Endothelial cell of umbilical vein (primary cell): ENCODE data around the gene SLC35G4. TPM values are rescaled to one million over a fixed set of nuclear protein-coding genes. Genes with fewer than 3 reads are reported as not detected.

Experiments used
- BruUV-seq: library from RNA; stranded (reverse); fragments of 400-500 nt; replicated peaks from 2 replicates; lab custom pipeline; 2021; lab: Mats Ljungman, UMichigan
- CTCF ChIA-PET: fragments of 300-600, 350-600 bp; sonication (Branson Sonifier 250); formaldehyde crosslinking; loops from one replicate; lab custom pipeline; 2021; ENCODE audit warnings: antibody characterized with exemption, inconsistent platforms; lab: Charles Lee
- POLR2A ChIA-PET: fragments of 300-600, 350-600 bp; sonication (Branson Sonifier 250); formaldehyde crosslinking; loops from one replicate; lab custom pipeline; 2021; ENCODE audit warnings: antibody characterized with exemption, inconsistent platforms; lab: Charles Lee
- DNase-seq: peaks from one replicate; pipeline ENCODE4 v3.0.0-alpha.2; 2011; ENCODE audit warnings: low read depth, low spot score
- FAIRE-seq: peaks from 2 replicates; lab custom pipeline; 2011; peaks lifted over from hg19 to GRCh38; lab: Jason Lieb, UNC
- H2AFZ ChIP-seq: 2 replicates; pipeline ENCODE4 v1.6.0; 2012; ENCODE audit warnings: low read depth, low read length, control low read depth, inconsistent platforms
- H3K27ac ChIP-seq: 2 replicates; pipeline ENCODE4 v1.5.1; 2011; ENCODE audit warnings: low read depth, mild to moderate bottlenecking, control low read depth, low read length, moderate library complexity; ENCODE audit not compliant: insufficient read depth
- H3K27me3 ChIP-seq, 2 experiments: 2 replicates each; pipeline versions ENCODE4 v1.6.0 to v1.6.1; 2011; ENCODE audit warnings: low read length in 2 of 2, mixed read lengths in 1 of 2; ENCODE audit not compliant: control insufficient read depth in 2 of 2, insufficient read depth in 2 of 2
- H3K36me3 ChIP-seq, 2 experiments: 2 replicates in 1 of 2; 3 replicates in 1 of 2; pipeline ENCODE4 v1.5.1; 2011; ENCODE audit warnings: low read length in 2 of 2, mild to moderate bottlenecking in 1 of 2, moderate library complexity in 1 of 2; ENCODE audit not compliant: control insufficient read depth in 2 of 2, insufficient read depth in 2 of 2; ENCODE audit errors: extremely low read depth in 1 of 2
- H3K4me1 ChIP-seq: 3 replicates; pipeline ENCODE4 v1.5.1; 2011; ENCODE audit warnings: mild to moderate bottlenecking, low read length; ENCODE audit not compliant: control insufficient read depth, insufficient read depth; ENCODE audit errors: extremely low read depth
- H3K4me2 ChIP-seq: 2 replicates; pipeline ENCODE4 v1.6.1; 2011; ENCODE audit warnings: low read length, control low read depth, mixed read lengths; ENCODE audit not compliant: insufficient read depth
- H3K4me3 ChIP-seq, 3 experiments: fragments of 200-600 bp in 1 of 3; sonication (generic), shearing (Covaris generic) in 1 of 3; replicated peaks in 1 of 3; 2 replicates each; pipeline ENCODE4 v1.5.1; 2011 to 2016; ENCODE audit warnings: control low read depth in 3 of 3, low read length in 3 of 3, mild to moderate bottlenecking in 2 of 3, inconsistent platforms in 1 of 3, low read depth in 1 of 3, moderate library complexity in 1 of 3; ENCODE audit not compliant: insufficient read depth in 1 of 3
- H3K79me2 ChIP-seq: 2 replicates; pipeline ENCODE4 v1.6.0; 2012; ENCODE audit warnings: low read length, inconsistent platforms; ENCODE audit not compliant: control insufficient read depth, insufficient read depth
- H3K9ac ChIP-seq: replicated peaks from 2 replicates; pipeline ENCODE3; 2011; ENCODE audit warnings: low read length, control low read depth; ENCODE audit not compliant: insufficient read depth; ENCODE audit errors: extremely low read depth
- H3K9me1 ChIP-seq: replicated peaks from 3 replicates; pipeline ENCODE4 v1.6.0; 2011; ENCODE audit warnings: mild to moderate bottlenecking, low read length; ENCODE audit not compliant: control insufficient read depth, insufficient read depth; ENCODE audit errors: extremely low read depth
- H3K9me3 ChIP-seq: replicated peaks from 2 replicates; pipeline ENCODE4 v1.5.1; 2012; ENCODE audit warnings: low read length, inconsistent platforms; ENCODE audit not compliant: control insufficient read depth, insufficient read depth
- H4K20me1 ChIP-seq: replicated peaks from 2 replicates; pipeline ENCODE3; 2011; ENCODE audit warnings: mild to moderate bottlenecking, low read length; ENCODE audit not compliant: control insufficient read depth, insufficient read depth; ENCODE audit errors: extremely low read depth
- CTCF ChIP-seq, 2 donors: IDR thresholded peaks; 1 replicate in 1 of 2; 2 replicates in 1 of 2; pipeline ENCODE4 v1.5.1; 2011; ENCODE audit warnings: low read length in 2 of 2, mild to moderate bottlenecking in 2 of 2, moderate library complexity in 2 of 2, control low read depth in 1 of 2, inconsistent platforms in 1 of 2, low read depth in 1 of 2; ENCODE audit not compliant: insufficient read depth in 1 of 2; ENCODE audit errors: extremely low read depth in 1 of 2
- EZH2 ChIP-seq: IDR thresholded peaks from 2 replicates; pipeline ENCODE4 v1.6.1; 2012; ENCODE audit warnings: borderline replicate concordance, low read depth, mild to moderate bottlenecking, moderate library complexity, low read length, inconsistent platforms; ENCODE audit not compliant: severe bottlenecking
- FOS ChIP-seq: IDR thresholded peaks from 2 replicates; pipeline ENCODE4 v1.6.1; 2011; ENCODE audit warnings: mild to moderate bottlenecking, low read length, moderate library complexity, borderline replicate concordance; ENCODE audit not compliant: insufficient read depth
- GATA2 ChIP-seq: IDR thresholded peaks from 2 replicates; pipeline ENCODE4 v1.7.0; 2011; ENCODE audit warnings: low read depth, mild to moderate bottlenecking, moderate library complexity, mixed read lengths, low read length; ENCODE audit not compliant: insufficient read length, insufficient read depth
- MYC ChIP-seq: IDR thresholded peaks from one replicate; pipeline ENCODE4 v1.6.1; 2011; ENCODE audit warnings: mild to moderate bottlenecking, low read depth, low read length
- POLR2A ChIP-seq: IDR thresholded peaks from 2 replicates; pipeline ENCODE4 v1.6.1; 2012; ENCODE audit warnings: low read depth, mild to moderate bottlenecking, control low read depth, low read length
- POLR2AphosphoS5 ChIP-seq: IDR thresholded peaks from 2 replicates; pipeline ENCODE4 v1.6.1; 2012; ENCODE audit warnings: low read depth, mild to moderate bottlenecking, control low read depth, low read length, moderate library complexity; ENCODE audit not compliant: insufficient read depth
- dilution Hi-C: fragments of 300-500 bp; cut with MboI; formaldehyde crosslinking; loops from one replicate; pipeline ENCODE4 v1.15.0; 2019; ENCODE audit warnings: low sequenced_read_pairs; ENCODE audit not compliant: extremely low pct_ligation_motif_present
- intact Hi-C: fragments of 100-400 bp; cut with micrococcal nuclease; formaldehyde crosslinking; loops from one replicate; pipeline ENCODE4 v1.10.0; 2022
- polyA plus RNA-seq, 4 experiments: library from polyadenylated mRNA; depleted of rRNA in 3 of 4; stranded (reverse) in 3 of 4; unstranded in 1 of 4; fragments of >200 nt; gene quantifications; 2 replicates each; pipeline versions ENCODE4 v1.2.1 to v1.2.3, GENCODE V29; 2011 to 2012; ENCODE audit warnings: missing spikeins in 1 of 4
- total RNA-seq: library from RNA; stranded (reverse); gene quantifications from 2 replicates; pipeline ENCODE4 v1.2.3, GENCODE V29; 2021
- TF ChIP-seq, protein P1 (sequence below): IDR thresholded peaks from 2 replicates; pipeline ENCODE4 v1.6.1; 2011; ENCODE audit not compliant: insufficient read depth, insufficient read length

Gene SLC35G4
- total and polyA plus RNA-seq, 2 donors (not counting 3 experiments of a cell fraction or from before 2014, with no cell fraction given): not detected

- no peak overlapping the region for H3K4me3 ChIP-seq
- no peaks in the 10 kb centered on the region for H3K9me3 ChIP-seq
- FAIRE-seq (no peak), DNase-seq (no peak)
- dilution Hi-C loops: no loop called here
- no TSS peak for BruUV-seq
- no peak overlapping the region for H3K4me2 ChIP-seq
- TF ChIP-seq, protein P1, sequence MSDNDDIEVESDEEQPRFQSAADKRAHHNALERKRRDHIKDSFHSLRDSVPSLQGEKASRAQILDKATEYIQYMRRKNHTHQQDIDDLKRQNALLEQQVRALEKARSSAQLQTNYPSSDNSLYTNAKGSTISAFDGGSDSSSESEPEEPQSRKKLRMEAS: no peak
- TF ChIP-seq MYC (no peak), GATA2 (no peak), FOS (no peak), POLR2AphosphoS5 (no peak), POLR2A (no peak), CTCF (IDR thresholded peaks at IDR 0.05; ENCODE audit: extremely low read depth in 1 of 2, insufficient read depth in 1 of 2, low read depth in 1 of 2, low read length in 2 of 2) (no peak), EZH2 (no peak)
- H3K27ac ChIP-seq: no peak overlapping the region
- no peaks in the 10 kb centered on the region for H3K79me2 ChIP-seq
- CTCF ChIA-PET: interaction anchor here (0.6 kb wide), 1 partner anchor 152 kb away, joined by 3 read pairs; no protein-coding TSS in a partner anchor
- no peaks in the 10 kb centered on the region for H3K36me3 ChIP-seq
- no peaks in the 10 kb centered on the region for H3K4me1 ChIP-seq
- H3K9me1 ChIP-seq: no peaks in the 10 kb centered on the region
- no peak overlapping the region for H2AFZ ChIP-seq
- POLR2A ChIA-PET: no interaction called here
- peaks cover 0 to 5% of the 10 kb centered on the region in 2 experiments for H3K27me3 ChIP-seq
- no peaks in the 10 kb centered on the region for H4K20me1 ChIP-seq
- intact Hi-C loops: no loop called here
- H3K9ac ChIP-seq: no peak overlapping the region
These were observed 28.1 kb upstream of the SLC35G4 start for GRCh38 chr18:11581286-11581685.
